Progenitor cell of endocrine pancreas (in vitro differentiated cells): ENCODE data around the gene NQO1. TPM values are rescaled to one million over a fixed set of nuclear protein-coding genes. Genes with fewer than 3 reads are reported as not detected.

Experiments
- DNase-seq: peaks from one replicate; pipeline ENCODE4 v3.0.0; 2021; ENCODE audit warnings: low spot score; ENCODE audit not compliant: unreplicated experiment
- H3K27ac Mint-ChIP-seq: 2 replicates; pipeline ENCODE4 v1.8.0; 2021; ENCODE audit warnings: mild to moderate bottlenecking, moderate library complexity, mixed read lengths
- H3K27me3 Mint-ChIP-seq: 2 replicates; pipeline ENCODE4 v1.8.0; 2021; ENCODE audit warnings: mixed read lengths
- H3K36me3 Mint-ChIP-seq: 2 replicates; pipeline ENCODE4 v1.8.0; 2022; ENCODE audit warnings: mixed read lengths; ENCODE audit not compliant: insufficient read depth
- H3K4me1 Mint-ChIP-seq: 2 replicates; pipeline ENCODE4 v1.8.0; 2021; ENCODE audit warnings: low read depth, mixed read lengths
- H3K4me3 Mint-ChIP-seq: 2 replicates; pipeline ENCODE4 v1.8.0; 2021; ENCODE audit warnings: low read depth, mild to moderate bottlenecking, moderate library complexity, mixed read lengths
- H3K9me3 Mint-ChIP-seq: 2 replicates; pipeline ENCODE4 v1.8.0; 2021; ENCODE audit warnings: low read depth, mixed read lengths
- CTCF ChIP-seq: fragments of 200-600 bp; sonication (generic); IDR thresholded peaks from one replicate; pipeline ENCODE4 v1.5.0; 2021; ENCODE audit warnings: antibody characterized with exemption, mild to moderate bottlenecking; ENCODE audit not compliant: unreplicated experiment
- total RNA-seq: library from RNA; stranded (reverse); gene quantifications from 2 replicates; pipeline ENCODE4 v1.2.1, GENCODE V29; 2021

NQO1 gene
- total RNA-seq, 1 donor from 2014 or later: 175 TPM

GRCh38 chr16:69756705-69757104, 30.3 kb upstream of the NQO1 start:
- Mint-ChIP-seq H3K27me3 (no peaks in the 10 kb centered on the region), H3K4me1 (peaks cover 16% of the 10 kb centered on the region), H3K4me3 (no peak overlapping the region), H3K27ac (no peak overlapping the region), H3K9me3 (no peaks in the 10 kb centered on the region), H3K36me3 (peaks cover 7% of the 10 kb centered on the region)
- no peak for DNase-seq
- no peak for TF ChIP-seq CTCF

- peak; percentile 98 for TF ChIP-seq CTCF
- peak within 1 kb of the TSS; percentile 99 for H3K27ac Mint-ChIP-seq
- H3K36me3 Mint-ChIP-seq: peaks cover 10% of the 10 kb centered on the region
- peaks cover 16% of the 10 kb centered on the region for H3K4me1 Mint-ChIP-seq
- H3K27me3 Mint-ChIP-seq: no peaks in the 10 kb centered on the region
- H3K9me3 Mint-ChIP-seq: no peaks in the 10 kb centered on the region
- H3K4me3 Mint-ChIP-seq: peak within 1 kb of the TSS; percentile 100
- DNase-seq: peak; percentile 95
These were observed 28.3 kb upstream of the NQO1 start, which contains the start of gene NOB1 for GRCh38 chr16:69754469-69755310. TSS of gene NOB1 (minus strand) at chr16:69754926. CDS start at chr16:69754910, 16 bp downstream.

- Mint-ChIP-seq H3K9me3 (no peaks in the 10 kb centered on the region), H3K27ac (peak overlapping the region; percentile 99), H3K36me3 (peaks cover 10% of the 10 kb centered on the region), H3K27me3 (no peaks in the 10 kb centered on the region), H3K4me1 (peaks cover 16% of the 10 kb centered on the region), H3K4me3 (peak overlapping the region; percentile 100)
- no peak for TF ChIP-seq CTCF
- DNase-seq: no peak
These were observed 27.7 kb upstream of the NQO1 start for GRCh38 chr16:69754143-69754468.

GRCh38 chr16:69748694-69749345, 22.5 kb upstream of the NQO1 start:
- Mint-ChIP-seq H3K9me3 (no peaks in the 10 kb centered on the region), H3K27ac (no peak overlapping the region), H3K27me3 (no peaks in the 10 kb centered on the region), H3K4me3 (no peak overlapping the region), H3K4me1 (peaks cover 9% of the 10 kb centered on the region), H3K36me3 (peaks cover 25% of the 10 kb centered on the region)
- no peak for DNase-seq
- no peak for TF ChIP-seq CTCF

- no peak for DNase-seq
- no peak overlapping the region for H3K27ac Mint-ChIP-seq
- no peak for TF ChIP-seq CTCF
These were observed 20.8 kb upstream of the NQO1 start for GRCh38 chr16:69747115-69747514.

More at GRCh38 chr16:69747115-69747514, 20.8 kb upstream of the NQO1 start:
- H3K27me3 Mint-ChIP-seq: no peaks in the 10 kb centered on the region
- H3K9me3 Mint-ChIP-seq: no peaks in the 10 kb centered on the region
- H3K4me3 Mint-ChIP-seq: no peak overlapping the region
- H3K36me3 Mint-ChIP-seq: peaks cover 25% of the 10 kb centered on the region
- peaks cover under 1% of the 10 kb centered on the region for H3K4me1 Mint-ChIP-seq
